Measurements from ENCODE around the gene SND1.

DNA sequence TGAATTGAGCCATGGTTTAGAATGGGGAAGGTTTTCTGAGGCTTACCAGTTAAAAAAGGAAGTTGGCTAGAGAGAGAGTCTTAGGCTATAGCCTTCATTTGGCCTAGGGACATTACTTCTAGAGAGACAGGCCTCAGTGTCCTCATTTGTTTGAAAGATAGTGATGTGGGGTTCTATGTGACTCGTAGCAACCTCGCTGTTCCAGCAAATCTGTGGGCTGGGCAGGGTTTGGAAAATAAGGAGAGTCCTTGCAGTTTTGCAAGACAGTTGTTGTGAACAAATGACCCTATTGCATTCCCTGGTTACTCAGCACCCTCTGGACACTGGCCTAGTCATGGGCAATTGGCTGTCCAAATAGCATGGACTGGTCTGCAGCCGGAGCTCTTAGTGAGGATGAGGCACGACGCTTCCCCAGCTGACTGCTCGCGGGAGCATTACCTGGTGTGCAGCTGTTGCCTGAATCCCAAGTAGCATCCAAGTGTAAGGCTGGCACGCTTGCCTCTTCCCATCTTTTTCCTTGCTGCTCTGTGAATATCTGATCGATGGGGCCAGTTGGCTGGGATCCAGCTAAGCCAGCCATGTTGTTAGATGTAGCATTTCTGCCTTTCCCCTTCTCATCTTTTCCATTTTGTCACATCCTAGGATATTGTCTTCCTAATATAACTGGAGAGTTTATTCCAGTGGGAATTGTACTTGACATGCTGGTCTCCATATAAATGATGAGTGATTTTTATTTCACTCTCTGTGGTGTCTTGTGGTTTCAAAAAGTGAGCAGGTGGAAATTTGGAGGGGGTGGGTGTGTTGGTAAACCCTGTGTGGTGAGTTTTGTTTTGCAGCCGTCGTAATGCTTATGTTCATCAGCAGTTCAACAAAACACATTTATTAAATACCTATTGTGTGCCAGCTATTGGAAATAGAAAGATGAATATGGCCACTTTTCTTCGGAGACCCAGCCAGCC lies 99.8 kb downstream of the SND1 start:
- TF ChIP-seq, protein P1, sequence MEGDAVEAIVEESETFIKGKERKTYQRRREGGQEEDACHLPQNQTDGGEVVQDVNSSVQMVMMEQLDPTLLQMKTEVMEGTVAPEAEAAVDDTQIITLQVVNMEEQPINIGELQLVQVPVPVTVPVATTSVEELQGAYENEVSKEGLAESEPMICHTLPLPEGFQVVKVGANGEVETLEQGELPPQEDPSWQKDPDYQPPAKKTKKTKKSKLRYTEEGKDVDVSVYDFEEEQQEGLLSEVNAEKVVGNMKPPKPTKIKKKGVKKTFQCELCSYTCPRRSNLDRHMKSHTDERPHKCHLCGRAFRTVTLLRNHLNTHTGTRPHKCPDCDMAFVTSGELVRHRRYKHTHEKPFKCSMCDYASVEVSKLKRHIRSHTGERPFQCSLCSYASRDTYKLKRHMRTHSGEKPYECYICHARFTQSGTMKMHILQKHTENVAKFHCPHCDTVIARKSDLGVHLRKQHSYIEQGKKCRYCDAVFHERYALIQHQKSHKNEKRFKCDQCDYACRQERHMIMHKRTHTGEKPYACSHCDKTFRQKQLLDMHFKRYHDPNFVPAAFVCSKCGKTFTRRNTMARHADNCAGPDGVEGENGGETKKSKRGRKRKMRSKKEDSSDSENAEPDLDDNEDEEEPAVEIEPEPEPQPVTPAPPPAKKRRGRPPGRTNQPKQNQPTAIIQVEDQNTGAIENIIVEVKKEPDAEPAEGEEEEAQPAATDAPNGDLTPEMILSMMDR (IDR thresholded peaks at IDR 0.05), result no peak
- TF ChIP-seq POLR2A (IDR thresholded peaks at IDR 0.05), result no peak
